ENCODE data around the gene DLX3. TPM values are rescaled to one million over a fixed set of nuclear protein-coding genes. Genes with fewer than 3 reads are reported as not detected.

Gene DLX3
- total RNA-seq, 2 experiments from 2014 or later = not detected

- no peak overlapping the region for H3K27ac Mint-ChIP-seq
- H3K27me3 Mint-ChIP-seq = peaks cover 29% of the 10 kb centered on the region
- POLR2A ChIA-PET = no interaction called here
- DNase-seq (no peak), ATAC-seq (ENCODE audit: low read depth) (no peak)
- H3K4me1 Mint-ChIP-seq = no peaks in the 10 kb centered on the region
- no peak overlapping the region for H3K4me3 Mint-ChIP-seq
- no peaks in the 10 kb centered on the region for H3K9me3 Mint-ChIP-seq
- no peaks in the 10 kb centered on the region for H3K36me3 Mint-ChIP-seq
These were observed 50.7 kb downstream of the DLX3 start for GRCh38 chr17:49944273-49944870.

DNA sequence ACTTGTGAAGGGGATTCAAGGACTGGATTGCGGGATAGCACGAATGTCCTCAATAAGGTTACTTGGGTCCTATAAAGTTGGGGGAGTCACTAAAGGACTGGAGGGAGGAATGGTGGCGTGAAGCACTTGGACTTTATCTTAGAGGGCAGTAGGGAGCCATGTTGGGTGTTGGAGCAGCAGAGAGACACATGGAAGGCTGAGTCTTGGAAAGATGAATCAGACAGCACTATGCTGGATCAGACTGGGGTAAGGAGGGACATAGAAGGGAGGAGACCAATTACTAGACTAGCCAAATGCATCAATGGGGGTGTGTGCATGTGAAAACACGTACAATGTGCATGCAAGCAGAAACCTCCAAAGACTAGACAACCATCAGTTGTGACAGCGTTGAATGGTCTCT lies 52.1 kb downstream of the DLX3 start:
- H3K4me3 Mint-ChIP-seq = no peak overlapping the region
- H3K27me3 Mint-ChIP-seq = peaks cover 33% of the 10 kb centered on the region
- no peak for DNase-seq
- H3K36me3 Mint-ChIP-seq = no peaks in the 10 kb centered on the region
- POLR2A ChIA-PET = no interaction called here
- H3K9me3 Mint-ChIP-seq = no peaks in the 10 kb centered on the region
- no peak overlapping the region for H3K27ac Mint-ChIP-seq
- no peak for ATAC-seq (ENCODE audit: low read depth)
- no peaks in the 10 kb centered on the region for H3K4me1 Mint-ChIP-seq

GRCh38 chr17:49941427-49941826 lies 53.6 kb downstream of the DLX3 start:
- POLR2A ChIA-PET = no interaction called here
- no peak for ATAC-seq (ENCODE audit: low read depth)
- no peak overlapping the region for H3K27ac Mint-ChIP-seq

More at GRCh38 chr17:49941427-49941826, 53.6 kb downstream of the DLX3 start:
- Mint-ChIP-seq H3K9me3 (no peaks in the 10 kb centered on the region), H3K4me1 (no peaks in the 10 kb centered on the region), H3K4me3 (no peak overlapping the region), H3K27me3 (peaks cover 37% of the 10 kb centered on the region), H3K36me3 (no peaks in the 10 kb centered on the region)
- no peak for DNase-seq

Other genes starting within 250 kb of the DLX3 start
- 10 to 100 TPM; 47.0 to 57.2 TPM for gene FAM117A, start 231.1 kb downstream of the DLX3 start, total RNA-seq
- 10 to 100 TPM; 91.7 to 92.5 TPM for gene KAT7, start 206.5 kb downstream of the DLX3 start, total RNA-seq
- gene TAC4, start 147.2 kb downstream of the DLX3 start, total RNA-seq = not detected
- under 1 TPM; 0.60 to 0.69 TPM for gene DLX4, start 26.0 kb downstream of the DLX3 start, total RNA-seq
- 10 to 100 TPM in 1 of 2 experiments, 1 to 10 TPM in 1; 6.9 to 14.0 TPM for gene ITGA3, start 60.9 kb upstream of the DLX3 start, total RNA-seq
- gene PDK2, start 100.1 kb upstream of the DLX3 start, total RNA-seq = 10 to 100 TPM; 24.1 to 26.4 TPM
- under 1 TPM; 0.11 to 0.19 TPM for gene SAMD14, start 134.9 kb upstream of the DLX3 start, total RNA-seq
- 100 to 1,000 TPM; 114 to 116 TPM for gene PPP1R9B, start 155.5 kb upstream of the DLX3 start, total RNA-seq
- gene SGCA, start 170.8 kb upstream of the DLX3 start, total RNA-seq = not detected
- under 1 TPM; 0.78 to 0.96 TPM for gene COL1A1, start 206.4 kb upstream of the DLX3 start, total RNA-seq

All from activated naive CD8-positive, alpha-beta T cell treated with anti-CD3 and anti-CD28 coated beads, Interleukin-2, amount 10 ng/mL, durations not matched to agents 7 days and 5 days (primary cell).